NCI-H2171 treated with DMSO at 0.1 percent for 48 hours (cell line): ENCODE data around the gene GAL3ST1.
"Not testable (repeated sequence)": the region's sequence is repeated elsewhere in the genome, so short reads cannot be mapped to it uniquely, and the experiment has no call there.

ENCODE experiments used
- DNase-seq: peaks from one replicate; lab custom pipeline; 2025; lab: John Stamatoyannopoulos, UW

The GAL3ST1 gene, protein sequence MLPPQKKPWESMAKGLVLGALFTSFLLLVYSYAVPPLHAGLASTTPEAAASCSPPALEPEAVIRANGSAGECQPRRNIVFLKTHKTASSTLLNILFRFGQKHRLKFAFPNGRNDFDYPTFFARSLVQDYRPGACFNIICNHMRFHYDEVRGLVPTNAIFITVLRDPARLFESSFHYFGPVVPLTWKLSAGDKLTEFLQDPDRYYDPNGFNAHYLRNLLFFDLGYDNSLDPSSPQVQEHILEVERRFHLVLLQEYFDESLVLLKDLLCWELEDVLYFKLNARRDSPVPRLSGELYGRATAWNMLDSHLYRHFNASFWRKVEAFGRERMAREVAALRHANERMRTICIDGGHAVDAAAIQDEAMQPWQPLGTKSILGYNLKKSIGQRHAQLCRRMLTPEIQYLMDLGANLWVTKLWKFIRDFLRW

DNA sequence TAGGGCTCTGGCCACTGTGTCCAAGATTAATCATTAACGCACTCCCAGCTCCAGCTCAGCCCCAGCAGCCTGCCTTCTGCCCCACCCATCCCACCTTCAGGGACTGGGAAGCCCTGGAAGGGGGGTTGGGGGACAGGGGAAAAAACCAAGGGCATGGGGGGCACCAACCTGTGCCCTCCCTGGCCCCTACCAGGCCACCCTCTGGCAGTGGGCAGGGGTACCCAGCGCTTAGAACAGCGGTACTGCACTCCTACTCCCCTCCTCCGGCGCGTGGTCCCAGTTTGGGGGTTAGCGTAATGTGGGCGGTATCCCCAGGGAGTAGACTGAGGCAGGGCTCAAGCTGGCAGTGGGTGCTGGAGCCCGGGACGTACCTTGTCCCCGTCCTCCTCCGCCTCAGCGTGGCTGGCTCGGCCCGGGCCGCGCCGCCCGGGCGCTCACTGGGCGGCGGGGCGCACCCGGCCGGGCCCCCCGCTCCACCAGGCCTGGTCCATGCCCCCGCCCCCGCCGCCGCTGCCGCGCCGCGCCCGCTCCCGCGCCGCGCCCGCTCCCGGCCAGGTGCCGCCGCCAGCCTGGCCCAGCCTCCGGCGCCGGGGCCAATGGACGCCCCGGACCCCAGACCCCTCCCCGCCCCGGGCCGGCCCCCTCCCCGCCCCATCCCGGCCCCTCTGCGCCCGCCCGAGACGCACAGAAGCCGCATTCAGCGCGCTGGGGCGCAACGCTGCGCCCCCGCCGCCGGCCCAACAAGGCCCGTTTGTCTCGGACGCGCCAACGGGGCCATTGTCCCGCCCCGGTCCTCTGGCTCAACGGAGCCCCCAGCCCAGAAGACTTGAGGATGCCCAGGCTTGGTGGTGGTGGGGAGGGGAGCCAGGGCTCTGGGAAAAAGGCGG is at the start of gene GAL3ST1:
TSS of gene GAL3ST1 (minus strand) at position 571 of the 887 bp plus-strand sequence. CDS start 17,273 bp downstream, outside the sequence.
- peak; percentile 35 for DNase-seq

DNA sequence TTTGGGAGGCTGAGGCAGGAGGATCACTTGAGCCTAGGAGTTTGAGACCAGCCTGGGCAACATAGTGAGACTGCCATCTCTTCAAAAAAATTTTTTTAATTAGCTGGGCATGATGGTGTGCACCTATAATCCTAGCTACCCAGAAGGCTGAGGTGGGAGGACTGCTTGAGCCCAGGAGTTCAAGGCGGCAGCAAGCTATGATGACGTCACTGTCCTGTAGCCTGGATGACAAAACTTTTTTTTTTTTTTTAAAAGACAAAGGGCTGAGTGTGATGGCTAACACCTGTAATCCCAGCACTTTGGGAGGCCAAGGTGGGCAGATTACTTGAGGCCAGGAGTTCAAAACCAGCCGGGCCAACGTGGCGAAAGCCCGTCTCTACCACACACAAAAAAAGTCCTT is 45.4 kb upstream of the GAL3ST1 start:
- DNase-seq, result not testable (repeated sequence)

DNA sequence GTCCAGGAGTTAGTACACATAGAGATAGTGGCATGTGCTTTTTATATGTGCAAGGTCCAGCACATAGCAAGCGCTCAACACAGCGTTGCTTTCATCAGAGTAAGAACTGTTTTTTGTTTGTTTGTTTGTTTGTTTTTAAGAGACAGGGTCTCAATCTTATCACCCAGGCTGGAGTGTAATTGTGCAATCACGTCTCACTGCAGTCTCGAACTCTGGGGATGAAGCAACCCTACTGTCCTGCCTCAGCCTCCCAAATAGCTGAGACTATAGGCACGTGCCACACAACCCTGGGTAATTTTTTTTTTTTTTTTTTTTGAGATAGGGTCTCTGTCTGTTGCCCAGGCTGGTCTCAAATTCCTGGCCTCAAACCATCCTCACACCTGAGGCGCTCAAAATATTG is 43.4 kb upstream of the GAL3ST1 start:
- DNase-seq, result no peak

DNA sequence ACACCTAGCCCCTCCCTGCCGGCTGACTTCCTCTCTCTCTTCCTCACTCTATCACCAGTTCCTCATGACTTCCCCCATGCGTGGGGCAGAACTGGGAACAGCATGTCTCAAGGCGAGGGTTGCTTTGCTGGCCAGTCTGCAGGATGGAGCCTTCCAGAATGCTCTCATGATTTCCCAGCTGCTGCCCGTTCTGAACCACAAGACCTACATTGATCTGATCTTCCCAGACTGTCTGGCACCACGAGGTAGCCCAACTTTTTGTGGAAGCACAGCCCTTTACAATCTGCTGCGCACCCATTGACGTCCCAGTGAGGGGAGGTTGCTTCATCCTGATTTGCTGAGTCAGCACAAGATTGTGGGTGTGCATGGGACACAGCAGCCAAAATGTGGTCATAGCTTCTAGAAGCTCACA is 41.1 kb upstream of the GAL3ST1 start:
- no peak for DNase-seq

DNA sequence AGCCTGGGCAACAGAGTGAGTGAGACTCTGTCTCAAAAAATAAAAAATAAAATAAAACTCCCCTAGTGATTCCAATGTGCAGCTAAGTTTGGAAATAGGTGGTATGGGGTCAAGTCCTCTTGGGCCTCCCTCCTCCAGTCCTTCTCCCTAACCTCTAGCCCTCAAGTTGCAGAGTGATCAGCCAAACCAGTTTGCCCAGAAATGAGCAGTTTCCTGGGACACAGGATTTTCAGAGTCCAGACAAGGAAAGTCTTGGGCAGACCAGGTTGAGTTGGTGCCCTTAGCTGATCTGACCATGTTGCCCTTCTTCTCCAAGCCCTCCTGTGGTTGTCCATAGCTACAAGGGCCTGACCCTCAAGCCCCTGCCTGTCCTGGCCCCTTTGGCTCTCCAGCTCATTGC is 40.4 kb upstream of the GAL3ST1 start:
- no peak for DNase-seq

DNA sequence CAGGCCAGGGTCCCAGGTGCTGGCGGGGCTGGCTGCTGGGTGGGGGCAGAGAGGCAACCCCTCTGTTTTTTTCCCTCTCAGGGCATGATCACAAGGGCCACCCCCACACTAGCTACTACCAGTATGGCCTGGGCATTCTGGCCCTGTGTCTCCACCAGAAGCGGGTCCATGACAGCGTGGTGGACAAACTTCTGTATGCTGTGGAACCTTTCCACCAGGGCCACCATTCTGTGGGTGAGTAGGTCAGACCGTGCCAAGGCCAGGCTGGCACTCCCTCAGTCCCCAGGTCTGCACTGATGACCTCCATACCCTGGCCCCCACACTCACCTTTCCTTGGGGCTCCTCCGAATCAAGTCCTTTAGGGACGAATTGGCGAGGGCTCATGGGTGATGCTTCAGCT is 39.8 kb upstream of the GAL3ST1 start:
- DNase-seq, result no peak

DNA sequence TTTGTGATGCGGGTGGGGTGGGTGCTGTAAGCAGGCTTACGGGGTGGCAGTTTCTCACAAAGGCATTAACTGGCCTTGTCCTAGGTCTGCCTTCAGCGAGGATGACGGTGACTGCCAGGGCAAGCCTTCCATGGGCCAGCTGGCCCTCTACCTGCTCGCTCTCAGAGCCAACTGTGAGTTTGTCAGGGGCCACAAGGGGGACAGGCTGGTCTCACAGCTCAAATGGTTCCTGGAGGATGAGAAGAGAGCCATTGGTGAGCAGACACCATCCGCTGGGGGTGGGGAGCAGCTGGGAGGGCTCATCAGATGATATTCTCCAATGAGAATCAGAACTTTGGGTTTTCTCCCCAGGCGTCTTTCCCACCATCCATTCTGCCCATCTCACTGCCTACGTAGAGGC is 38.3 kb upstream of the GAL3ST1 start:
- no peak for DNase-seq

DNA sequence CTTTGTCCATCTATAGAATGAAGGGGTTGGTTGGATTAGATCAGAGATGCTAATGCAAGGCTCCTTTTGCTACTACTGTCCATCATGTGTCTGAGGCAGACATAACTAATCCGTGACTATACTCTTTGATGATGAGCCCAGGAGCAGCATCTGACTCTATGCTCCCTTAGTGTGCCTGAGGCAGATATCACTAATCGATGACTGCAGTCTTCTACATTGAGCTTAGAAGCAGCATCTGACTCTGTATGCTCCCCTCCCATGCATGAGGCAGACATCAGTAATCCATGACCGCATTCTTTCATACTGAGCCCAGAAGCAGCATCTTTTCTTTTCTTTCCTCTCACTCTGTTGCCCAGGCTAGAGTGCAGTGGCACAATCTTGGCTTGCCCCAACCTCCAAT is 36.7 kb upstream of the GAL3ST1 start:
- DNase-seq, result no peak

DNA sequence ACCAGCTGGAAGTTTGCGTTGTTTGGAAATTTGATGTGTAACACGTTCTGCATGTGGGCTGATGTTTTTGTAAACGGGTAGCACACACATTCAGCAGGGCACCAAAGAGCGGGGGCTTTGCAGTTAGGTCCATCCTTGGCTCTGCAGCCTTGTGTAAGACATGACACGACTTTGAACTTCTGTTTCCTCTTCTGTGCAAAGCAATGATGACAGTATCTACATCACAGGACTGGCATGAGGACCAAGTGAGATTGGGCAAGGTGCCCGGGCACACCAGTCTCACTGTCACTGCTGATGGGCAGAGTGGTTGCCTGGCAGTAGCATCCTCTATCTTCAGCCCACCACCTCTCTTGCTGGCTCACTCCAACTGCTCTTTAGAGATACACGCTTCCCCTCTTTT is 35.8 kb upstream of the GAL3ST1 start:
- no peak for DNase-seq

DNA sequence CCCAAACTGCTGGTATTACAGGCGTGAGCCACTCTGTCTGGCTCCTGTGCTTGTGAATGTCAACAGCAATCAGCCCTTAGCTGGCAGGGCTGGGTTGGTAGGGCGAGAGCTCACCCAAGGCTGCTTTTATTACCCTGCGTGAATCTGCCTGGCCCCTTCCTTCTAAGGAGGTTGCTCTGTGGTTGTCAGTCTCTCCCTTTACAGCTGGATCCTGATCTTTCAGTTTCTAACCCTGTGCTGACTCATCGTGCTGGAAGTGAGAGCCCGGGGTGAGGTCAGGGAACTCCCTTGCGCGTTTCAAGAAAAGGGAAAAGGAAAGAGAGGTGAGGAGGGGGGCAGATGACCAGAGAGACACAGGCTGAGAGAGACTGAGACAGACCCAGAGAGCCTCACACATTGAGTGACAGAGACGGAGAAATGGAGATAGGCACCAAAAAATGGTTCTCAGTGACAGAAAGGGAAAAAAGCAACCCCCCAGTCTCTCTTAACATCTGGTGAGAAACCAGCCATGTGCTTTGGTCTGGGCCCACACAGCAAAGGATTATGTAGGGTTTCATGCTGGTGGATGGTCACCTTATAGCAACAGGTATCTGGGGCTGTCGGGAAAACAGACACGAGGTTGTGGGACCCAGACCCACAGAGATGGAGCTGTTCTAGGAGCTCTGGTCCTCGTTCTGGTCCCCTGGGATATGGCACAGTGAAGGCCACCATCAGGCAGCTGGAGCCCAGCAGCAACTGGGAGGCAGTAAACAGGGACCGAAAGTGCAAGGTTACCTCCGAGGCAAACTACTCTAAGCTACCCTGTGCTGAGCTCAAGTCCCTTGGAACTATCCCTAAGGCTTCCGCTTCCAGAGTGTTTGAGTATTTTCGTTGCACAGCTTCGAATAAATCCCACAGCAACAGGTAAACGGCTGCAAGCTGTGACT is 35.1 kb upstream of the GAL3ST1 start:
- DNase-seq, result no peak

DNA sequence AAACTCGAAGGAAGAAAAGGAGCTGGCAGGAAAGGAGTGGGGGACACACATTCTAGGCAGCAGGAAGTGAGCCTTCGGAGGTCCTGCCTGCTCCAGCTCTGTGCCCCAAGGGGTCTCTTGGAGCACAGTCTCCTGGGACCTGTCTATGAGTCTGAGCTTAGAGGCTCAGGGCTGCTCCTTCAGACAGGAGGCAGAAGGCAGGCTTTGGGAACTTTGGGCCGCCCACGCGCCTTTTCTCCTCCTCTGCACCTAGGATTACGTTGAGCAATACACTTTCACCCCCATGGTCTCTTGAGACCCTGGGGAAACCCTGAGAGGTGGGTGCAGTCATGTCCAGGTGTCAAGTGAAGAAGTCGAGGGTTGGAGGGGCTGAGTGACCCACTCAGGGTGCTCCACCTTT is 33.5 kb upstream of the GAL3ST1 start:
- no peak for DNase-seq

DNA sequence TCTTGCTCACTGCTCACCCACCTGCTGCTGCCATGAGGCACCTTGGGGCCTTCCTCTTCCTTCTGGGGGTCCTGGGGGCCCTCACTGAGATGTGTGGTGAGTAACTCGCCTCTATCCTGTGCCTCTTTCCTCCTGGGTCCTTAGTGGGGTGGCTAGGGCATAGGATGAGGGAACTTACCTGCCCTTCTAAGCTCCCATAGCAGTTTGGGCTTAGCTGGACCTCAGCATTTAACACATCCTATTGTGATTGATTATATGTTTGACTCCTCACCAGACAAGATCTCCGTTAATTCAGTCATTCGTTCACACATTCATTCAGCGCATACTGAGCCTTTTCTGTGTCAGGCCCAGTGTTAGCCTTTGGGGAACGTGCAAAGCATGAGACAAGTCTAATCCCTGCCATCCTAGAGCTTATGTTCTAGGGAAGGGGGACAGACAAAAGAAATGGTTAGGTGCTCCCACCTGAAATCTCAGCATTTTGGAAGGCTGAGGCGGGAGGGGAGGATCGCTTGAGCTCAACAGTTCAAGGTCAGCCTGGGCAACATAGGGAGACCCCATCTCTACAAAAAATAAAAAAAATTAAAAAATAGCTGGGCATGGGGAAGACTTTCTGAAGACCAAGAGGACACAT is 33.0 kb upstream of the GAL3ST1 start:
- DNase-seq, result no peak

DNA sequence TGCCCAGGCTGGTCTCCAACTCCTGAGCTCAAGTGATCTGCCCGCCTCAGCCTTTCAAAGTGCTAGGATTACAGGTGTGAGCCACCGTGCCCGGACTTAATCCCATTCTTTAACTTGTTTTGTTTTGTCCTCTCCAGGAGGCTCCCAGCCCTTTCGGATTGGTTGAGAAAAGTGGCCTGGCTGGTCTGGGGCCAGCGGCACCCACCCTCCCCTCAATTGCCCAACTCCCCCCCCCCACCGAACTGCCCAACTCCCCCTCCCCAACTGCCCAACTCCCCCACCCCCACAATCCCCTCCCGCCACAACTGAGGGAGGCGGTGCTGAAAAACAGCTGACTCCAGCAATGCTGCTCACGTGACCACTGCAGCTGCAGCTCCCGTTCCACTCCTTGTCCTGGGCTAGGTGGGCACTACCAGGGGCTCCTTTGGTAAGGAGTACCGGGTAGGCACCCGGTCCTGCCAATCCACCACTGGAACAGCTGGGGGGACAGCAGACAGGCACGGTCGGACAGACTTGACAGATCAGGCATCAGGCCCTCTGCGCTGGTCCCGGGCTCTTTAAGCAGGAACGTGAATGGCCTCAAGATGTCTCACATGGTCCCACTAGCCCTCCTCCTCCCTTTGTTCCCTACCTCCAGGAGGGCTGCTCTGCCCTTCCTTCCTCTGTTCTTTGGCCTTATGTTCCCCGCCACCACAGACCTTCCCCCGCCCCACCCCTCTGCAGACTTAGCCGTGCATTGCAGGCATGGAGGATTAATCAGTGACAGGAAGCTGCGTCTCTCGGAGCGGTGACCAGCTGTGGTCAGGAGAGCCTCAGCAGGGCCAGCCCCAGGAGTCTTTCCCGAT is 32.2 kb upstream of the GAL3ST1 start, which contains the start of gene TCN2:
TSS of gene TCN2 (plus strand) at position 720 of the 845 bp plus-strand sequence. CDS start 158 bp downstream, outside the sequence.
- DNase-seq, result peak; percentile 71

DNA sequence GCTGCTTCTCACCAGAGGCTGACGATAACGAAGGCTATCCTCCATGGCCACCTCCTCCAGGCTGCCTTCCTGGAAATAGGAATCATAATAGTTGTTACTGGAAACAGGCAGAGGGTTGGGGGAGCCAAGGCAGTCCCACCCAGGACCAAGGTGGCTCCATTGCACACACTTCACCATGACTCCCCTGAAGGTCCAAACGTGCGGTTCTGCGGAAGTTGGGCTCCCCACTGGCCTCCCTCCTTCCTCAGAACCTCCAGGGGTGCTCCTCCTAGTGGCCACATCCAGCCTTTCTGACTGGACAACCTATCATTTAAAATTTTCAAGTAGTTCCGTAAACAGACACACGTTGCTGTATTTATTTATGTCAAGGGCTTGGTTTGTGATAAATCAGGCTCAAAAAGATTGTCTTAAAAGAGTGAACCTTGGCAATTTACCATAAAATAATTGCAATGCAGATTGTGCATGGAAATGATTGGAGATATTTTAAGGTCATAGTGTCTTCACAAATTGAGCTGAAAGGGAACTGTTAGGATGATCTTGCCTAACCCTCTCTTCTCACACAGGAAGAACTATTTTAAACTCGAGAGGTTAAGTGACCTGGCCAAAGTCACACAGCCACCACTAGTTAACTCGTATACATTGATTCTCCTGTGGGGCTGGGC is 31.1 kb upstream of the GAL3ST1 start:
- peak; percentile 18 for DNase-seq

DNA sequence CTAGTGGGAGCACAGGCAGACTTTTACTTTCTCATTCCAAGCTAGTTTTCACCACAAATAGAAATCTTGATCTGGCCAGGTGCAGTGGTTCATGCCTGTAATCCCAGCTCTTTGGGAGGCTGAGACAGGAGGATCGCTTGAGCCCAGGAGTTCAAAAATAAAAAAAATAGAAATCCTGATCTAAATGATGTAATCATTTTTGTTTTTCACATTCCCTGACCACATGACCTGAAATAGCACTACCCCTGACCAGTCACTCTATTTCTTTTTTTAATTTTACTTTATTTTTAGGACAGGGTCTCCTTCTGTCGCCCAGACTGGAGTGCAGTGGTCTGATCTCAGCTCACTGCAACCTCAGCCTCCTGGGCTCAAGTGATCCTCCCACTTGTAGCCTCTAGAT is 30.3 kb upstream of the GAL3ST1 start:
- DNase-seq, result no peak

DNA sequence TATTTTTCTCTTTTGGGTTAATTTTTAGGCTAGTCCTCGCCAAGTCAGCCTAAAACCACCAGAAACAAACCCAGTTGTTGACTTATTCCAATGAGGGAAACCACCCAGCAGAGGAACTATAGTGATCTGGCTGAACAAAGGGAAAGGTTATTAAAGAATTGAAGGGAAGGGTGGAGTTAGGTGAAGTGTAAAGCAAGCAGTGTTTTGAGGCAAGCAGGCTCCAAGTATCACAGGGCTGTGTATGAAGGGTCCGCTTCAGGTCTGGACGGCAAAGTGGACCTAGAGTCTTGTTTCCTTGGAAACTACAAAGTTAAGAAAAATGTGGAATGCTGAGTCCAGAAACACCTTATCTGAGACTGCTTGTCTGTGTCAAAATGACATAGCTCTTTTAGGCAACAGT is 29.3 kb upstream of the GAL3ST1 start:
- DNase-seq, result no peak

DNA sequence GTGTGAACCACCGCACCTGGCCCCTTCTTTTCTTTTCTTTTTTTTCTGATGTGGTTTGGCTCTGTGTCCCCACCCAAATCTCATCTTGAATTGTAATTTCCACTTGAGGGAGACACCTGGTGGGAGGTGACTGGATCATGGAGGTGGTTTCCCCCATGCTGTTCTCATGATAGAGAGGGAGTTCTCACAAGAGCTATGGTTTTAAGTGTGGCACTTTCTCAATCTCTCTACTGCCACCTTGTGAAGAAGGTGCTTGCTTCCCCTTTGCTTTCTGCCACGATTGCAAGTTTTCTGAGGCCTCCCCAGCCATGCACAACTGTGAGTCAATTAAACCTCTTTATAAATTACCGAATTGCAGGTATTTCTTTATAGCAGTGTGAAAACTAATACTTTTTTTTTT is 27.6 kb upstream of the GAL3ST1 start:
- DNase-seq, result peak; percentile 42

DNA sequence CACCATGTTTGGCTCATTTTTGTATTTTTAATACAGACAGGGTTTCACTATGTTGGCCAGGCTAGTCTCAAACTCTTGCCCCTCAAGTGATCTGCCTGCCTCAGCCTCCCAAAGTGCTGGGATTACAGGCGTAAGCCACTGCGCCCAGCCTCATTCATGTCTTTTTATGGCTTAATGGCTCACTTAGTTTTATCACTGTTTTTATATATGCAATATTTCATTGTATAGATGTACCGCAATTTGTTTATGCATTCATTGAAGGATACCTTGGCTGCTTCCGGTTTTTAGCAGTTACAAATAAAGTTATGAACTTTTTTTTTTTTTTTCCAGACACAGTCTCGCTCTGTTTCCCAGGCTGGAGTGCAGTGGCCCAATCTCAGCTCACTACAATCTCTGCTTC is 27.0 kb upstream of the GAL3ST1 start:
- DNase-seq, result no peak

DNA sequence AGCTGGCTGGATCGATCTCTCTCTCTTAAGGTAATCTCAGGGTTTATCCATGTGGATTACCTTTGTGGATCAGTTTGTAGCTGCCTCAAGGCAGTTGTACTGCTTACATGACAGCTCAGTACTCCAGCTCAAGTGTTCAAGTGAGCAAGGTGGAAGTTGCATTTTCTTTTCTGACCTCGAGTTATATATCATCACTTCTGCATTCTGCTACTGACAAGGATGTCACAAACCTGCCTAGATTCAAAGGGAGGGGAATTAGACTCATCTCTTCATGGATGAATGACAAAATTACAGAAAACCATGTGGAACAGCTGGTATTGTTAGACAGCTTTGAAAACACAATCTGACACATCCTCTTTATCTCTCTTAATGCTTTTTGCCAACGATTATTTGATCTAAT is 26.5 kb upstream of the GAL3ST1 start:
- DNase-seq, result peak; percentile 67

DNA sequence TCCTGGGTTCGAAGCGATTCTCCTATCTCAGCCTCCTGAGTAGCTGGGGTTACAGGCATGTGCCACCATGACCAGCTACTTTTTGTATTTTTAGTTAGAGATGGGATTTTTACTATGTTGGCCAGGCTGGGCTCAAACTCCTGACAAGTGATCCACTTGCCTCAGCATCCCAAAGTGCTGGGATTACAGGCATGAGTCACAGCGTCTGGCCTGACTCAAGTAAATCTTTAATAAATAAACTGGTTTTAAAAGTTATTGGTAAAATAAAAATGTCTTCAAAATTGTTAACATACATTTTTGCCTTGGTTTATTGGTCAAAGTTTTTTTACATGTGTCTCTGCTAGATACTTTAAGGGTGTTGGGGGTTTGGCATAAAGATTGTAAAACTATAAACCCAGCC is 24.5 kb upstream of the GAL3ST1 start:
- DNase-seq, result no peak
